ENCODE measurements around the gene UBE2L3. TPM values are rescaled to one million over a fixed set of nuclear protein-coding genes. Genes with fewer than 3 reads are reported as not detected.
"Not testable (repeated sequence)": the region's sequence is repeated elsewhere in the genome, so short reads cannot be mapped to it uniquely, and the experiment has no call there.

The UBE2L3 gene
- polyA plus RNA-seq, 1 donor (not counting 4 experiments of a cell fraction or from before 2014, with no cell fraction given): 80.8 TPM

GRCh38 chr22:21568347-21569075, 997 bp downstream of the UBE2L3 start:
- H3K79me2 ChIP-seq (ENCODE audit: control insufficient read depth, insufficient read depth, low read length): peaks cover 59% of the 10 kb centered on the region
- H3K27me3 ChIP-seq (ENCODE audit: control insufficient read depth, extremely low read depth, insufficient read depth, low read length): no peaks in the 10 kb centered on the region
- dilution Hi-C loops (cut with MboI; ENCODE audit: extremely low pct_ligation_motif_present, low sequenced_read_pairs): no loop called here
- peak overlapping the region; percentile 79 to 83 (median 79) for H3K4me3 ChIP-seq (ENCODE audit: control insufficient read depth in 2 of 3, extremely low read depth in 1 of 3, insufficient read depth in 2 of 3, low read depth in 1 of 3, low read length in 3 of 3)
- FAIRE-seq: no peak
- no peak overlapping the region for H2AFZ ChIP-seq (ENCODE audit: control insufficient read depth, low read length)
- peaks cover 9% of the 10 kb centered on the region for H3K9me1 ChIP-seq (ENCODE audit: control insufficient read depth, extremely low read depth, insufficient read depth, low read length)
- TF ChIP-seq, protein P1, sequence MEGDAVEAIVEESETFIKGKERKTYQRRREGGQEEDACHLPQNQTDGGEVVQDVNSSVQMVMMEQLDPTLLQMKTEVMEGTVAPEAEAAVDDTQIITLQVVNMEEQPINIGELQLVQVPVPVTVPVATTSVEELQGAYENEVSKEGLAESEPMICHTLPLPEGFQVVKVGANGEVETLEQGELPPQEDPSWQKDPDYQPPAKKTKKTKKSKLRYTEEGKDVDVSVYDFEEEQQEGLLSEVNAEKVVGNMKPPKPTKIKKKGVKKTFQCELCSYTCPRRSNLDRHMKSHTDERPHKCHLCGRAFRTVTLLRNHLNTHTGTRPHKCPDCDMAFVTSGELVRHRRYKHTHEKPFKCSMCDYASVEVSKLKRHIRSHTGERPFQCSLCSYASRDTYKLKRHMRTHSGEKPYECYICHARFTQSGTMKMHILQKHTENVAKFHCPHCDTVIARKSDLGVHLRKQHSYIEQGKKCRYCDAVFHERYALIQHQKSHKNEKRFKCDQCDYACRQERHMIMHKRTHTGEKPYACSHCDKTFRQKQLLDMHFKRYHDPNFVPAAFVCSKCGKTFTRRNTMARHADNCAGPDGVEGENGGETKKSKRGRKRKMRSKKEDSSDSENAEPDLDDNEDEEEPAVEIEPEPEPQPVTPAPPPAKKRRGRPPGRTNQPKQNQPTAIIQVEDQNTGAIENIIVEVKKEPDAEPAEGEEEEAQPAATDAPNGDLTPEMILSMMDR (optimal IDR thresholded peaks at IDR 0.05 in 1 of 3, IDR thresholded peaks at IDR 0.05 in 1 of 3, conservative IDR thresholded peaks at IDR 0.05 in 1 of 3; ENCODE audit: extremely low read depth in 1 of 3, insufficient read depth in 2 of 3, low read length in 3 of 3): no peak
- TF ChIP-seq EZH2 (IDR thresholded peaks at IDR 0.05; ENCODE audit: low read length): no peak
- H3K9me3 ChIP-seq (ENCODE audit: control insufficient read depth, low read depth, low read length): no peaks in the 10 kb centered on the region
- H3K36me3 ChIP-seq (ENCODE audit: control insufficient read depth in 2 of 2, extremely low read depth in 1 of 2, insufficient read depth in 2 of 2, low read length in 2 of 2): peaks cover 5 to 23% of the 10 kb centered on the region in 2 experiments
- peaks cover 29% of the 10 kb centered on the region for H3K4me1 ChIP-seq (ENCODE audit: control insufficient read depth, extremely low read depth, insufficient read depth, low read length)
- peaks cover 43% of the 10 kb centered on the region for H4K20me1 ChIP-seq (ENCODE audit: control insufficient read depth, extremely low read depth, insufficient read depth, low read length)
- peak overlapping the region; percentile 93 for H3K27ac ChIP-seq (ENCODE audit: control insufficient read depth, insufficient read depth, low read length)
- DNase-seq (ENCODE audit: low read depth, low spot score): no peak
- peak overlapping the region; percentile 98 for H3K9ac ChIP-seq (ENCODE audit: control insufficient read depth, extremely low read depth, insufficient read depth, low read length)
- H3K4me2 ChIP-seq (ENCODE audit: control insufficient read depth, extremely low read depth, insufficient read depth, low read depth, low read length): peak overlapping the region; percentile 97

DNA sequence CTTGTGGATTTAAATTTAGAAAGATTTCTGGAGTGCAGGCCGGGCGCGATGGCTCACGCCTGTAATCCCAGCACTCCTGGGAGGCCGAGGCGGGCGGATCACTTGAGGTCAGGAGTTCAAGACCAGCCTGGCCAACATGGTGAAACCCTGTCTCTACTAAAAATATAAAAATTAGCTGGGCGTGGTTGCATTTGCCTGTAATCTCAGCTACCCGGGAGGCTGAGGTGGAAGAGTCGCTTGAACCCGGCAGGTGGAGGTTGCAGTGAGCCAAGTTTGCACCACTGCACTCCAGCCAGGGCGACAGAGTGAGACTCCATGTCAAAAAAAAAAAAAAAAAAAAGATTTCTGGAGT, 1.5 kb downstream of the UBE2L3 start:
- Histone ChIP-seq H3K27ac (ENCODE audit: control insufficient read depth, insufficient read depth, low read length) (peak overlapping the region; percentile 93), H3K9me1 (ENCODE audit: control insufficient read depth, extremely low read depth, insufficient read depth, low read length) (peaks cover 14% of the 10 kb centered on the region), H3K4me3 (ENCODE audit: control insufficient read depth in 2 of 3, extremely low read depth in 1 of 3, insufficient read depth in 2 of 3, low read depth in 1 of 3, low read length in 3 of 3) (peak overlapping the region; percentile 79 to 83 (median 79)), H4K20me1 (ENCODE audit: control insufficient read depth, extremely low read depth, insufficient read depth, low read length) (peaks cover 48% of the 10 kb centered on the region), H3K4me1 (ENCODE audit: control insufficient read depth, extremely low read depth, insufficient read depth, low read length) (peaks cover 35% of the 10 kb centered on the region), H3K36me3 (ENCODE audit: control insufficient read depth in 2 of 2, extremely low read depth in 1 of 2, insufficient read depth in 2 of 2, low read length in 2 of 2) (peaks cover 5 to 23% of the 10 kb centered on the region in 2 experiments), H3K4me2 (ENCODE audit: control insufficient read depth, extremely low read depth, insufficient read depth, low read depth, low read length) (peak overlapping the region; percentile 97), H3K9ac (ENCODE audit: control insufficient read depth, extremely low read depth, insufficient read depth, low read length) (peak overlapping the region; percentile 98), H3K79me2 (ENCODE audit: control insufficient read depth, insufficient read depth, low read length) (peaks cover 65% of the 10 kb centered on the region)
- H2AFZ ChIP-seq (ENCODE audit: control insufficient read depth, low read length); H3K9me3 ChIP-seq (ENCODE audit: control insufficient read depth, low read depth, low read length); dilution Hi-C loops (cut with MboI; ENCODE audit: extremely low pct_ligation_motif_present, low sequenced_read_pairs); DNase-seq (ENCODE audit: low read depth, low spot score); H3K27me3 ChIP-seq (ENCODE audit: control insufficient read depth, extremely low read depth, insufficient read depth, low read length); FAIRE-seq: not testable (repeated sequence)
